Ishikawa (cell line): ENCODE data around the gene RUNX1.

Source experiments
- CEBPB ChIP-seq: IDR thresholded peaks from 2 replicates; pipeline ENCODE4 v1.6.1; 2012
- CREB1 ChIP-seq: IDR thresholded peaks from 2 replicates; pipeline ENCODE4 v1.6.1; 2012; ENCODE audit warnings: low read depth
- EP300 ChIP-seq: IDR thresholded peaks from 2 replicates; pipeline ENCODE4 v1.6.1; 2012; ENCODE audit warnings: borderline replicate concordance
- REST ChIP-seq: IDR thresholded peaks from 2 replicates; pipeline ENCODE4 v1.6.1; 2012; ENCODE audit warnings: low read depth, mild to moderate bottlenecking
- TAF1 ChIP-seq: IDR thresholded peaks from 2 replicates; pipeline ENCODE4 v1.6.1; 2012; ENCODE audit warnings: low read depth, mild to moderate bottlenecking
- YY1 ChIP-seq: IDR thresholded peaks from 2 replicates; pipeline ENCODE4 v1.6.1; 2012; ENCODE audit warnings: low read depth

- no peak for TF ChIP-seq TAF1
- TF ChIP-seq CREB1 = no peak
- TF ChIP-seq YY1 = no peak
- TF ChIP-seq EP300 = no peak
- no peak for TF ChIP-seq CEBPB
- TF ChIP-seq REST = no peak
Observed at GRCh38 chr21:34992736-34993398, 56.2 kb downstream of the RUNX1 start.
